Measurements from ENCODE around the gene CPAMD8. TPM values are rescaled to one million over a fixed set of nuclear protein-coding genes. Genes with fewer than 3 reads are reported as not detected.
A peak's percentile ranks its signal among the peaks of the same experiment; 100 is the strongest.
"Not testable (repeated sequence)": the region's sequence is repeated elsewhere in the genome, so short reads cannot be mapped to it uniquely, and the experiment has no call there.

Gene CPAMD8
- total RNA-seq, 2 donors from 2014 or later = 5.5 to 21.4 TPM

- DNase-seq (ENCODE audit: low spot score) = no peak
- H3K27ac ChIP-seq = no peak overlapping the region
These were observed 79.4 kb downstream of the CPAMD8 start for GRCh38 chr19:16946951-16947940.

GRCh38 chr19:16945762-16946465 lies 80.7 kb downstream of the CPAMD8 start:
- H3K9me3 ChIP-seq = no peaks in the 10 kb centered on the region
- H3K4me3 ChIP-seq = no peak overlapping the region
- DNase-seq (ENCODE audit: low spot score) = no peak
- no peaks in the 10 kb centered on the region for H3K27me3 ChIP-seq
- no peak overlapping the region for H3K27ac ChIP-seq
- peaks cover 0 to 14% of the 10 kb centered on the region in 2 donors for H3K4me1 ChIP-seq
- no peak for TF ChIP-seq CTCF (IDR thresholded peaks at IDR 0.05)
- no peaks in the 10 kb centered on the region for H3K36me3 ChIP-seq

More at GRCh38 chr19:16946951-16947940, 79.4 kb downstream of the CPAMD8 start:
- no peak for TF ChIP-seq CTCF (IDR thresholded peaks at IDR 0.05)
- Histone ChIP-seq H3K9me3 (no peaks in the 10 kb centered on the region), H3K27me3 (no peaks in the 10 kb centered on the region), H3K36me3 (no peaks in the 10 kb centered on the region), H3K4me1 (peaks cover 0 to 14% of the 10 kb centered on the region in 2 donors), H3K4me3 (no peak overlapping the region)

GRCh38 chr19:16945364-16945714 lies 81.3 kb downstream of the CPAMD8 start:
- TF ChIP-seq CTCF (IDR thresholded peaks at IDR 0.05) = no peak
- no peaks in the 10 kb centered on the region for H3K9me3 ChIP-seq
- H3K36me3 ChIP-seq = no peaks in the 10 kb centered on the region
- no peak overlapping the region for H3K4me3 ChIP-seq
- H3K27ac ChIP-seq = no peak overlapping the region
- no peak for DNase-seq (ENCODE audit: low spot score)
- no peaks in the 10 kb centered on the region for H3K27me3 ChIP-seq
- peaks cover 0 to 14% of the 10 kb centered on the region in 2 donors for H3K4me1 ChIP-seq

- H3K4me1 ChIP-seq = peaks cover 0 to 14% of the 10 kb centered on the region in 2 donors
- H3K9me3 ChIP-seq = no peaks in the 10 kb centered on the region
- TF ChIP-seq CTCF (IDR thresholded peaks at IDR 0.05) = no peak
- no peak overlapping the region for H3K4me3 ChIP-seq
- H3K36me3 ChIP-seq = no peaks in the 10 kb centered on the region
- H3K27ac ChIP-seq = no peak overlapping the region
- DNase-seq (ENCODE audit: low spot score) = peak; percentile 48
- H3K27me3 ChIP-seq = no peaks in the 10 kb centered on the region
These were observed 81.8 kb downstream of the CPAMD8 start for GRCh38 chr19:16944626-16945363.

- Histone ChIP-seq H3K27ac (no peak overlapping the region), H3K4me3 (no peak overlapping the region), H3K27me3 (no peaks in the 10 kb centered on the region), H3K4me1 (peaks cover 0 to 14% of the 10 kb centered on the region in 2 donors), H3K9me3 (no peaks in the 10 kb centered on the region), H3K36me3 (no peaks in the 10 kb centered on the region)
- no peak for DNase-seq (ENCODE audit: low spot score)
- no peak for TF ChIP-seq CTCF (IDR thresholded peaks at IDR 0.05)
These were observed 82.5 kb downstream of the CPAMD8 start for GRCh38 chr19:16943942-16944625.

- not testable (repeated sequence) for H3K4me3 ChIP-seq, H3K36me3 ChIP-seq, H3K27me3 ChIP-seq, H3K27ac ChIP-seq, H3K9me3 ChIP-seq
- peak; percentile 46 for DNase-seq (ENCODE audit: low spot score)
- H3K4me1 ChIP-seq = peaks cover 0 to 14% of the 10 kb centered on the region in 2 donors
These were observed 83.5 kb downstream of the CPAMD8 start for GRCh38 chr19:16943090-16943489.

Data from right atrium auricular region (tissue), 2 donors.